Cortex of kidney (tissue), 1 donor: ENCODE results near the gene ACBD6.
"Not testable (repeated sequence)": the region's sequence is repeated elsewhere in the genome, so short reads cannot be mapped to it uniquely, and the experiment has no call there.

ENCODE experiments used
- DNase-seq: peaks from one replicate; lab custom pipeline; 2025; lab: John Stamatoyannopoulos, UW

Gene ACBD6, protein sequence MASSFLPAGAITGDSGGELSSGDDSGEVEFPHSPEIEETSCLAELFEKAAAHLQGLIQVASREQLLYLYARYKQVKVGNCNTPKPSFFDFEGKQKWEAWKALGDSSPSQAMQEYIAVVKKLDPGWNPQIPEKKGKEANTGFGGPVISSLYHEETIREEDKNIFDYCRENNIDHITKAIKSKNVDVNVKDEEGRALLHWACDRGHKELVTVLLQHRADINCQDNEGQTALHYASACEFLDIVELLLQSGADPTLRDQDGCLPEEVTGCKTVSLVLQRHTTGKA

DNA sequence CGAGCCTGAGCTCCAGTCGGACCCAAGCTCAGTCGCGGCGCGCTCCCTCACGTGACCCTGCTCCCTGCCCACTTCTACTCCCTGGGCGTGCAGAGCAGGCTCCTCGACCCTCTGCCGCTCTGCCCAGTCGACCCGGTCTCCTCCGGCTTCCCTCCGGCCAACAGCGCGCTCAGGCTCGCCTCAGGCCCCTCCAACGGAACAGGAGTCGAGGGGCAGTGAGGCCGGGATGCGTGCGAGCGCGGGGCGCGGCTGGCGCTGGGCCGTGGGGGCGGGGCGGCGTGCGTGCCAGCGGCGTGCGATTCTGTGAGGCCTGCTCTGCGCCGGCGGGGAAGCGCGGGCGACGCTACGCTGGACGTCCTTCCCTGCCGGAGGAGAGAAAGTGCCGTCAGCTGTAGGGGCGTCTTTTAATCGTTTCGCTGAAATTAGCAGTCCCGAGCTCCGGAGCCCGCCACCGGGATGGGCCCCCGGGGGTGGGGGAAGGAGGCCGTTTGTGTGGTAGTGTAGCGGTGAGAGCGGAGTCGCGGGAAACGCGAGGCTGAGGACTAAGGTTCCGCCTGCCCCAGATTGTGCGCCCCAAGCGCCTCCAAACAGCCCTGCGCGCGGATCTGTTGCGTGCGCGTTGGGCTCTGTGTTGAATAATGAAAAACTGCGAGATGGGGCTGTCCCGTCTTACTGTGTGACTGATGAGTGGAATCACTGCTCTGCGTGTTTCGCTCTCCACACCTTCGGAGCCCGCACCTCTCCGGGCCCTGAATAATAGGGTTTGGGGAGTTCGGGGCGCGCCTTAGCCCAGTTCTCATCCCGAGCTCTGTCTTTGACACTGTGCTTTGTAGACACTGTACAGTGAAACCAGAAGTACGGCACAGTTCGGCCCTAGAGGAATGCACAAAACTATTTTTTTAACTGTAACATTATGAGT, at the start of gene ACBD6:
TSS of gene ACBD6 (minus strand) at position 217 of the 919 bp plus-strand sequence. CDS start 311 bp downstream, outside the sequence.
- no peak for DNase-seq

DNA sequence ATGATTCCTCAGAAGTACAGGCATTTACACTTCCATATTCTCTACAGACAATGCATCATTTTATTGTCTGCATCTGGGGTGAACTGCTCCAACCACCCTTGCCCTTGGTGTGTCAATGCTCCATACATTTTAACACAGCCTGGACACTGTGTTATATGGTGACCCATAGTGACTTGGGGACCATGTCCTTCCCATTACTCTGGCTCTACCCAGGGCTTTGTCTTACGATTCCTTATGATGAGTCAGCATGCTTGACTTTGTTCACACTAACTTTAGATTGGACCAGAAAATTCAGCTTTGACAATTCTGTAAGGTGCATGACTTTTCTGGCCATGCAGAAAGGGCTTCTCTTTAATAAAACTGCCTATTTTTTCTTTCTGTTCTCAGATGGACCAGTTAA, 49.6 kb upstream of the ACBD6 start:
- no peak for DNase-seq

DNA sequence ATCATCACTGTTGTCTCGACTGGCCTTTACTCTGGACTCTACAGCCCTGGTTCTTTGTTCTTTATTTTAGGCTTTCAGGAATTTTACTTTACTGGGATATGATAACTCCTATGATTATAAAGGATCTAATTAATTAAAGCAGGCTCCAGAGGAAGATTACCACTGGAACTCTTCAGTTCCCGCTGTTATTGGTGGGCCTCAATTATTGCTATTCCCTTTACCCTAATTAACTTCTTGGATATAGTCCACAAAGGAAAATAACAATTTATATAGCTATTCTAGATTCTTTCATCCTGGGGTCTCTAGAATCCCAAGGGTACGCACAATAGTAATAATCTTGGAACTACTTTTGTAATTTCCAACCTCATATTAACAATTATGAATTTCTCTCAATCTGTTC, 47.9 kb upstream of the ACBD6 start:
- no peak for DNase-seq

DNA sequence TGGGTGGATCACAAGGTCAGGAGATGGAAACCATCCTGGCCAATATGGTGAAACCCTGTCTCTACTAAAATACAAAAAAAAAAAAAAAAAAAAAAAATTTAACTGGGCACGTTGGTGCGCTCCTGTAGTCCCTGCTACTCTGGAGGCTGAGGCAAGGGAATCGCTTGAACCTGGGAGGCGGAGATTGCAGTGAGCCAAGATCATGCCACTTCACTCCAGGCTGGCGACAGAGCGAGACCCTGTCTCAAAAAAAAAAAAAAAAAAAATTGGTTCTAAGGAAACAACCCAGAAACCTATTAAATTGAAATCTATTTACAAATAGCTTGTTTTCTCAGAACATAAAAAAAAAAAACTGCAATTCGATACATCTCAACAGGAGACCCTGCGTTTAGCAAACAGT, 47.4 kb upstream of the ACBD6 start:
- DNase-seq: not testable (repeated sequence)

DNA sequence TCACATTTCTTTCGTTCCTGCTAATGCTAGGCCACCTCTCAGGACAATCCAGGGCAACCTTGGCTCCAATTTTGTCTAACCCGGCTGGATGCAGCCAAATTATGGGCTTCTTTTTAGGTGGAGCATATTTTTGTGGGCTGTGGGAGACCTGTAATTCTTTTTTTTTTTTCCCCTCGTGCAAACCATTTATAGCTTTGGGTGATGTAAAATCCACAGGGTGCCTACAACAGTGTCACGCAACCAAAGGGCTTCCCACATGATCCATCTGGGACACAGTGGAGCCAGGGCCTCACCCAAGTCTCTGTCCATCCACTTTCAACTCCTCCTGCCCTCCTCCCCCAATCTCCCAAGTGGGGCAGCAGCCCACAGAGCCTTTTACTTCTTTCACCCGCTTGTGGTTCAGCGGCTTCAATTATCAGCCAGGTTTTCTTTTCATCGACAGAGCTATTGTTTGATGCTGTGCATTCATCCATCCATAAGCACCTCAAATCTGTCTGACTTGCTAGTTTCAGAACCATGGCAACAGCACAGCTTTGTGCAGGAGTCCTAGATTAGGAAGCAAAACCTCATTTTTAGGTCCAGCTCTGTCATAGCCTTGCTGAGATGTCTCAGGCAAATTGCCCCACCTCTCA, 46.4 kb upstream of the ACBD6 start:
- no peak for DNase-seq

DNA sequence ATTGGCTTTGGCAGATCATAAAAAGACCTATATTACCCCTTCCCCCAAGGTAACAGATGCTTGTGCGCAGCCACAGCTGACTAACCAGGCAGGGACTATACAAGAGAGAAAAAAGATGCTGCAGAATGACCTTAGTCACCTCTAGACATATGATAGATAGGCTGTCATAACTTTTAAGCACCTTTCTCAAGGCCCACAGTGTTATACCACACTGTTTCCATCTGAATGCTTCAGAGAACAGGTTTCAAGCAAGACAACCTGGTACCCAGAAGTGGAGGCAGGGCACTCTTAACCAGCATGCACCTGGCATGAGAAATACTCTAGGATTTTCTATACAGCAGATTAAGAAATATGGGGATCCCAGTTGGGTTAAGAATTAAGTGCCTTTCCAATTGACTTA, 43.6 kb upstream of the ACBD6 start:
- no peak for DNase-seq

DNA sequence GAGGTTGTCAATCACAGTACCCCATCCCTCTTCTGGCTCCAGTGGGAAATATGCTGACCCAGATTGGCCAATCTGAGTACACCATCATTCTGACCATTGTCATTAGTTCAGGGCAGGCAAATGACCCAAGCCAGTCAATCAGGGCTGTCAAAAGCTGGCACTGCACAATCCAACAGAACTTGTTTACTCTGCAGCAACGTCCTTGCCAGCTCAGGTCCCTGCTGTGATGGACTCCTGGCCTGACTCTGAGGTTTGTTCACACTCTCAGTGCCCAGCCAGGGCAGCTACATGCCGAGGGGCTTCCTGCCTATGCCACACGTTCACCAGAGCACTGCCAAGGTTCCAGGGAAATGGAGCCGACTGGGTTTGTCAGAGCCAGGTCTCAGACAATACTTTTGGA, 41.7 kb upstream of the ACBD6 start:
- DNase-seq: no peak

DNA sequence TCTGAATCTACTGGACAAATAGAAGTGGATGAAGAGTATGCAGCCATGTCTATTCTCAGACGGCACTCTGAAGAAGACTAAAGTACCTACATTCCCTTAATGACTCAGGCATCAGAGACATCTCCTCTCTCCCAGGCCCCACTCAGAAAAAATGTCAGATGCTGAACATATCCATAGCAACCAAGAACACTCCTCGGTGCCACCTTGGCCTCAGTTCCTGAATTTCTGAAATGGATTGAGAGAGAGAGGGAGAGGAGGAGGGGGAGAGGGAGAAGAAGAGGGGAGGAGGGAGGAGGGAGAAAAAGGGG, 40.4 kb upstream of the ACBD6 start:
- no peak for DNase-seq

DNA sequence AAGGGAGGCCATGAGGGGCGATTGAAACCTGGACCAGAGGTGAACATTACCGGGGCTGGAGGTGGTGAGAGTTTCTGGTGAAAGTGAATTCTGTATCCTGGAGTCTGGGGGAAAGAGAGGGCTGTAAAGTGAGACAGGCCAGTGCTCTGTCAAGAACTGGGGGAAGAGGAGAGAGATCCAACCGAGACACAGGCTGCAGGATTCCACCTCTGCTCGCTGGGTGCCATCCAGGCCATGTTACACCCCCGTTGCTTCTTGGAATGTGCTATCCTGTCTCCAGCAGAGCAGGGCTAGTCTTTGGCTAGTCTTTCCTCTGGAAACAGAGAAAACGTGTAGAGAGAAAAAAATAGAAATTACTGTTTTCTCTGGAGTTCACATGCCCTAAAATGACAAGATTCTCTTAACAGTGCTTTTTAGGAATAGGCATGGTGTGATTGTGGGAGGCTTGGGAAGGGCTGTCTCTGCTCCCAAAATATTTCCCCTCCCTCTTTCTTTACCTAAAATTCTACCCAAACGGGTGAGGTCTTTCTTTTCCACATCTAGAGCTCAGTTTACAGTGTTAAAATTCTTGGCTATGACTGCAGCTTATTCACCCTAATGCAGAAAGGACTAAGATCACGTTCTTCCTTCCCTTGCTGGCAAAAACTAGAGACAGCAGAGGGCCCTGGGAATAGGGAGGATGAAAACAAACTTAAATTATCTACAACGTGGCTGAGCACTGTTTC, 39.9 kb upstream of the ACBD6 start:
- no peak for DNase-seq

DNA sequence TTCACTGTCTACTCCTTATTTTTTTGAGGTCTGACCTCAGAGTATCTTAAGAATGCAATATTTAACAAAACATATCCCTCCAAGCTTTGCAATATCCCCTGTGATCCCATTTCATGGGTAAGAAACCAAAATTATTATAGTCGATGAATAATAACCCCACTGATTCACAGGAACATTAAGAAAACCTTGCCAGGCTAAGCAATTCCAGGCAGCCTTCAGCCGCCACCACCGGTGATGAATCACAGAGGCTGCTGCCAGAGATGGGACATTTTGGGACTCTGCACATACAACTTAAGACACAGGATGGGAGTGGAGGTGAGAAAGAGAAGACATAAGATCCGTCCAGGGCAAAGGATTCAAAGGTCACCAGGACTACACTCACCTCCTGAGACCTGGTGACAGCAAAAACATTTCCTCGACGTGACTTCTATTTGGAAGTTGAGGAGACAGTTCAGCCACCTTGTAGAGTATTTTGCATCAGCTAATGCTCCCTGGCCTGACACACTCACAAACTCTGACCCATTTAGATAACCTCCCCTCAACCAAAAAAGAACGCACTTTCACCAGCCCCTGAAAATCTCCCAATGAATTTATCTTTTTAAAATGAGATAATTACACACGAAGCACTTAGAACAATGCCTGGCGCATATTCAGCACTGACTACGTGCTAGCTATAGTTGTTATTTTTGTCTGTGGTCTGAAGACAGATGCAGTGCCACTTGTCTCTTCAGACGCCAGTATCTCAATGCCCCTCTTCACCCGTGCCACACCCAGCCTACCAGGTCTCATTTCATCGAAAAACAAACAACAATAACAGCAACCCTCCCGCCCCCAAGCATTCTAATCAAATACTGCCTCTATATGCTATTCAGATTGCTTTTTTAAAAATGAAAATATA, 38.6 kb upstream of the ACBD6 start:
- DNase-seq: no peak

DNA sequence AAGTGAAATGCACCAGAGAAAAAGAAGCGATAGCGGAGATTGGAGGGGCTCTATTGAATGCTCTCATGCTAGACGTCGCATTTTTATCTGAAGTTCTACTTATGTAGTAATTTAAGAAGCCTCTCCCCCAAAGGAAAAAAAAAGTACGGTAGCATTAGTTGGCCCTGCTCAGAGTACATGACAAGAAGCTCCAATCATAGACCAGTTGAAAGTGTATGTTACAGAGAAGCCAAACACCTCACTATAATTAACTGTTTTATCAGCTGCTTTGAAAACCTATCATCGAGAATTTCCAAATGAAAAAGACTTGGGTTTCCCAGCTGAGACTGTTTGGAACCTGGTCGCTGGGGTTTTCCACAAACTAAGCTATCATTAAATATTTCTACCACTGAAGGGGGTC, 36.8 kb upstream of the ACBD6 start:
- DNase-seq: no peak

DNA sequence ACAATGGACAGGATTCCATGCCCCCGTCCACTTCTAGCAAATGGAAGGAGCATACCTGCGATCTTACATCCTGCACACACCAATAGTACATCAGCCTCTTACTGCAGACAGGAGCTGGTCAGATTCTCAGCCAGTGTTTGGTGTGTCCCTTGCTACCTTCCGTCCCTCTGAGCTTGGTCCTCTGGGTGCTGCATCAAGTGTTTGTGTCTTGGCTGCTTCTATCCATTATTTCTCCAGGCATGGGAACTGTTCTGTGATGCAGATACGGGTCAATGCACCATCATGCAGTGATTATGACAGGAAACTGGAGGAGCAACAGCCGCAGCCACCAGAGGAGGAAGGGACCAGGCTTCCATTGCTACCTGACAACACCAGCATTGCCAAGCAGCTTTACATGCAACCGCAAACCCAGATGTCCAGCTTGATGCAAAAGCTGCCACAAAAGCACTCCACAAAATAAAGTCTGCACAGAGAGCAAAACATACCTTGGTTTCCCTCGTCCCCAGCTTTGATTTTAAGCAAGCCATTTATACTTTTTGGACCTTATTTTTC, 34.5 kb upstream of the ACBD6 start:
- DNase-seq: no peak

DNA sequence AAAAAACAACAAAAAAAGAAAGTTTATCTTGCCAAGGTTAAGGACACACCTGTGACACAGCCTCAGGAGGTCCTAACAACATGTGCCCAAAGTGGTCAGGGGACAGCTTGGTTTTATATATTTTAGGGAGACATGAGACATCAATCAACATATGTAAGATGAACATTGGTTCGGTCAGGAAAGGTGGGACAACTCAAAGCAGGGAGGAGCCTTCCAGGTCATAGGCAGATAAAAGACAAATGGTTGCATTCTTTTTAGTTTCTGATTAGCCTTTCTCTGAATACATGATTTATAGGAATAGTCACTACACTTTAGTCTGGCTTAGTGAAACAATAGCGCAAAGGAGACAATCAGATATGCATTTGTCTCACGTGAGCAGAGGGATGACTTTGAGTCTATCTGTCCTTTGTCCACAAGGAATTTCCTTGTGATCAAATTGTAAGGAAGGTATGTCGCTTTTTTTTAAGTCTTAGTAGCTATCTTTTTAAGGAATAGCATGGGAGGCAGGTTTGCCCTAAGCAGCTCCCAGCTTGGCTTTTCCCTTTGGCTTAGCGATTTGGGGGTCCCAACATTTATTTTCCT, 33.1 kb upstream of the ACBD6 start:
- no peak for DNase-seq

DNA sequence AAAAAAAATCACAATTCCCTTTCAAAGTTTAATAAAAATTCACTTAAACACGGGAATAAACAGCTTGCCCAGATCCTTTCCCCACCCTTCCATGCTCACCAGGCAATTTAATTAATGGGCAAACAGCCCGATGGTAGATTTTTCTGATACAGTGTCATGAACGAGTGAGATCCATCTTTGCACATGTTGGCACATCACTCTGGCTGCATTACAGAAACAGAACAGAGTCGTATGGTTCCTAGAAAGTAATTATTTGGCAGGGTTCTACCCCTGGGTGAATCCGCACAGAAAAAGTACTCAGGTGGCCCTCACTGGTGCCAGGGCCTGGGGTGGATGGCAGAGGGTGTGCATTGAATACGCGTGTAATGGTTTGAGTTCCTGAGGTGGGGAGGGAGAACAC, 31.8 kb upstream of the ACBD6 start:
- no peak for DNase-seq

DNA sequence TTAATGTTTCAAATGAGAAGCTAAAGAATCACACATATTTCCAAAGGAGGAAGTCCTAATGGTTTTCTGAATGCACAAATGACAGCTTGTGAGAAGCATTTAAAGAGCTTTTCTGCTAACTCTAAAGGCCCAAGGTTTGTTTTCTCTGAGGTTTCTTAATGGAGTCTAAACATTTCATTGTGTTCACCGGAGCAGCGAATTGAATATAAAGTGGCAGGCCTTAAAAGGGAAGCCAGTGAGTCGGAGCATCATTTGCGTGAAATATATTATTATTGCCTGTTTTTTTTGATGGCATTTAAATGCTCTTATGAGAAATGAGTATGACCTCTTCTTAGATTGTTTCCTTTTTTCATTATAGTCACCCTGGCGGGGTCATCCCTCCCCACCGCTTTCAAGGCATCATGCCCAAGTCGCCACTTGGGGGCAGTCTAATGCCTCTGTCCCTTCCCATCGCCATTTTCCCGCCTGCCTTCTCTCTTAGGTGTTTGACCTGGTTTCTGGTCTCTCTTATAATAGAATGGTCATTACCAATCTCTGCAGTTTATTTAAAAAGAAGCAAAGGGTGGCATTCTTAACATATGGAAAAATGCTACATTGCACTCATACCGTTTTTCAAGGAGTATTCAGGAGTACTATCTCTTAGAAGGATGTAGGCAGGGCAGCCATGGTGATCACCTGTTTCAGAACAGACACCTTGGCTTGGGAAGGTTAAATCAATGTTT, 31.1 kb upstream of the ACBD6 start:
- no peak for DNase-seq

DNA sequence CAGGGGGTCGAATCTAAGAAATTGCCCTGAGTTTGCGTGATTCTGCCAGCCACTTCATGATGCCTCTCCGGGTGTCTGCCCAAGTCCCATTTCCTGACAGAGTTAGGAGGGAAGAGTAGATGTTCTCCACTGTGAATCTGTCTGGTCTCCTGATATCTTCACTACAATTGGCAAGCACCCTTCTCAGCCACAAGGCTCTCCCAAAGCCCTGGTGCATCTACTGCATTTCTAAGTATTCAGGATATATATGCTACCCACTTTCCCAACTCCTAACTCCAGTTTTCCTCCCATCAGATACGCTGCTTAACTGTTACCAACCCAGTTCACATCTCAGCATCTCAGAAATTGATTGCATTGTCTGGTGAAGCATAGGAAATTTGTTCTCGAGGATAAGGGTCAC, 30.5 kb upstream of the ACBD6 start:
- no peak for DNase-seq

DNA sequence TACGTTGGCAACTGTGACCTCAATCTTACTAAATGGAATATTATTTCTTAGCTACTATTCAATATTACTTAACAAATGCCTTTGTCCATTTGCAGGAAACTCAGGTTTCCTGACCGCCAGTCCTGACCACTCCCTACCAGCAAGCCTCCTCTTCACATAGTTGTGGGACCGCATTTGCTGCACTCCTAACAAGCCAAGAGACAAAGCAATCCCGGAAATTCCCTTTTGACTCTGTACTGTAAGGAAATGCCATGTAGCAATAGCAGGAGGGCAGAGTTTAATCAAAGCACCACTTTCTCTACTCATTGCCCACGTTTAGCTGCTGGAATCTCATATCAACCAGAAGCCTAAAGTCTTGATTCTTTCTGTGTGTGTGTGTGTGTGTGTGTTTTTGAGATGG, 28.1 kb upstream of the ACBD6 start:
- no peak for DNase-seq

DNA sequence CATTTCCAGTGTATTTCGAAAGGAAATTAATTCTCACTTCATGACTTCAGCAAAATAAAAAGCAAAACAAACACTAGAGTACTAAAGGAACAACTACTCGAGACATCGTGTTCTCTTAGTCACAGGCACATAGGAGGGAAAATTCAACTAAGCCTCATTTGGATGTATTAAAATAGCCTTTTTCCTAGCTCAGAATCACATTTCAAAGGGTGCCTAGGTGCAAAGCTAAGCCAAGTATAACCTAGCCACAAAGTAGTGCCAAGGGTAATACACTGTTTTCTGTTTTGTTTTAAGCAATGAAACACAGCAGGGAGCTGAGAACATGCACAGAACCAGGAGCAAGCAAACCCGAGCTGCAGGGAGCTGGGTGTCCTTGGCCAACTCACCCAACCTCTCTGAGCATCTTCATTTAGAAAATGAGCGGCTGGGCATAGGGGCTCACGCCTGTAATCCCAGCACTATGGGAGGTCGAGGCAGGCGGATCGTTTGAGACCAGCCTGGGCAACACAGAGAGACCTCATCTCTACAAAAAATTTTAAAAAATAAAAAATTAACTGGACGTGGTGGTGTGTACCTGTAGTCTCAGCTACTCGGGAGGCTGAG, 26.6 kb upstream of the ACBD6 start:
- DNase-seq: no peak

DNA sequence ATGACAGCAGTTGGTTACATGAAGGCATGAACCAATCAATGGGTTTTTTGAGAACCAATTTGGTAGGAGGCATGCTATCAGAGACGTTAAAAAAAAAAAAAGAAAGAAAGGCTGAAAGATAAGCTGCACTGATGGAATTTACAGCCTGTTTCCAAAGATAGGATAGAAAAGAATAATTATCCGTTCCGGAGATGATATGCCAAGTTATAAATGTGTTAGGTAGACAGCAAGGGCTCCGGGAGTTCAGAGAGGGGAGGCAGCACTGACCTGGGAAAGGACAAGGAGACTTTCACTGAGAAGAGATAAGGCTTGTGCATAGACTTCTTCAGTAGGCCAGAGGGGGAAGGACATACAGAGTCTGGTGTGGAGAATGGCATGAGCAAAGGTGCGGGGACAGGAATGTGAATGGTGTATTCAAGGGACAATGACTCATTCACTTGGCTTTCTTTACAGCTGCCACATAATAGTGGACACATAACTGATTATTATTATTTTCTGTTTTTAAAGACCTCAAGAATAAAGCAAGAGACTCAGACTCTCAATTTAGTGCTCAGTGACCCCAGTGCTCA, 24.8 kb upstream of the ACBD6 start:
- no peak for DNase-seq
